Naive thymus-derived CD4-positive, alpha-beta T cell (primary cell): ENCODE results near the gene ABCC11. TPM values are rescaled to one million over a fixed set of nuclear protein-coding genes. Genes with fewer than 3 reads are reported as not detected.

Experiments
- ATAC-seq: fragments of 150-1000 bp; cut with Tn5 transposase; 2 replicates; pipeline ENCODE4 v1.10.0; 2021; ENCODE audit warnings: mild to moderate bottlenecking, moderate library complexity
- CTCF ChIA-PET: fragments of 350-600 bp; sonication (Branson Sonifier 250); formaldehyde crosslinking; loops from one replicate; lab custom pipeline; 2021; ENCODE audit warnings: antibody characterized with exemption; lab: Charles Lee
- POLR2A ChIA-PET: fragments of 350-600 bp; sonication (Branson Sonifier 250); formaldehyde crosslinking; loops from one replicate; lab custom pipeline; 2021; ENCODE audit warnings: antibody characterized with exemption, inconsistent platforms; lab: Charles Lee
- DNase-seq, 9 donors: peaks; one replicate each; pipeline versions ENCODE4 v3.0.0 to v3.0.0-alpha.2; 2020 to 2022; ENCODE audit warnings: mixed read lengths in 1 of 9
- H3K27ac ChIP-seq: one replicate; pipeline ENCODE4 v1.7.0; 2013; ENCODE audit warnings: mild to moderate bottlenecking, low read depth, low read length, moderate library complexity
- H3K27me3 ChIP-seq, 2 donors: one replicate each; pipeline ENCODE4 v1.7.0; 2013; ENCODE audit warnings: low read length in 2 of 2, mild to moderate bottlenecking in 2 of 2, moderate library complexity in 2 of 2; ENCODE audit not compliant: control insufficient read depth in 2 of 2, insufficient read depth in 2 of 2
- H3K36me3 ChIP-seq, 3 experiments: 1 replicate in 2 of 3; 2 replicates in 1 of 3; pipeline ENCODE4 v1.7.0; 2013; ENCODE audit warnings: low read length in 3 of 3, mild to moderate bottlenecking in 3 of 3, moderate library complexity in 1 of 3; ENCODE audit not compliant: insufficient read depth in 3 of 3, control insufficient read depth in 2 of 3
- H3K4me1 ChIP-seq, 2 donors: one replicate each; pipeline ENCODE4 v1.7.0; 2013; ENCODE audit warnings: low read length in 2 of 2, mild to moderate bottlenecking in 2 of 2, moderate library complexity in 1 of 2; ENCODE audit not compliant: control insufficient read depth in 2 of 2, insufficient read depth in 2 of 2
- H3K4me3 ChIP-seq: 2 replicates; pipeline ENCODE4 v1.7.0; 2013; ENCODE audit warnings: mild to moderate bottlenecking, low read length
- H3K9me3 ChIP-seq, 3 experiments: 1 replicate in 2 of 3; 2 replicates in 1 of 3; pipeline ENCODE4 v1.7.0; 2013; ENCODE audit warnings: low read length in 3 of 3; ENCODE audit not compliant: control insufficient read depth in 2 of 3
- H3K27ac Mint-ChIP-seq, 9 donors: one replicate each; pipeline ENCODE4 v1.8.0; 2020 to 2022; ENCODE audit warnings: mixed read lengths in 9 of 9, mild to moderate bottlenecking in 8 of 9, moderate library complexity in 5 of 9, inconsistent platforms in 2 of 9
- H3K27me3 Mint-ChIP-seq, 5 donors: one replicate each; pipeline ENCODE4 v1.8.0; 2021 to 2022; ENCODE audit warnings: mixed read lengths in 5 of 5, mild to moderate bottlenecking in 1 of 5
- H3K36me3 Mint-ChIP-seq, 5 donors: one replicate each; pipeline ENCODE4 v1.8.0; 2020 to 2022; ENCODE audit warnings: mixed read lengths in 5 of 5, mild to moderate bottlenecking in 3 of 5, inconsistent platforms in 1 of 5
- H3K4me1 Mint-ChIP-seq, 7 donors: one replicate each; pipeline ENCODE4 v1.8.0; 2020 to 2022; ENCODE audit warnings: mixed read lengths in 7 of 7, mild to moderate bottlenecking in 3 of 7, inconsistent platforms in 1 of 7
- H3K4me3 Mint-ChIP-seq, 10 donors: one replicate each; pipeline ENCODE4 v1.8.0; 2020 to 2022; ENCODE audit warnings: mild to moderate bottlenecking in 10 of 10, mixed read lengths in 10 of 10, moderate library complexity in 6 of 10, inconsistent platforms in 2 of 10
- H3K9me3 Mint-ChIP-seq, 11 donors: one replicate each; pipeline ENCODE4 v1.8.0; 2020 to 2022; ENCODE audit warnings: mixed read lengths in 11 of 11, mild to moderate bottlenecking in 4 of 11, inconsistent platforms in 1 of 11, moderate library complexity in 1 of 11
- intact Hi-C, 2 donors: fragments of 100-400 bp; cut with micrococcal nuclease; formaldehyde crosslinking; loops; one replicate each; pipeline ENCODE4 v1.15.1; 2023
- polyA plus RNA-seq, 2 donors: library from polyadenylated mRNA; unstranded; fragments of 300-500 nt; fragmentation: Illumina TruSeq; gene quantifications; one replicate each; pipeline ENCODE4 v1.2.3, GENCODE V29; 2021
- total RNA-seq, 6 experiments: library from RNA in 5 of 6; stranded (reverse) in 5 of 6; gene quantifications; 1 replicate in 5 of 6; 2 replicates in 1 of 6; pipeline ENCODE4 v1.2.3 and lab custom pipeline; 2021 to 2026

Gene ABCC11
- total and polyA plus RNA-seq, 7 experiments from 2014 or later = 0.08 to 0.81 TPM; not detected in 5

GRCh38 chr16:48261569-48261968 lies 14.2 kb upstream of the ABCC11 start:
- POLR2A ChIA-PET = no interaction called here
- Mint-ChIP-seq H3K9me3 (peaks cover 0 to 5% (median 0%) of the 10 kb centered on the region in 11 donors), H3K27me3 (no peaks in the 10 kb centered on the region), H3K36me3 (peaks cover 22 to 76% (median 52%) of the 10 kb centered on the region in 5 donors), H3K4me1 (peaks cover 6 to 29% (median 11%) of the 10 kb centered on the region in 7 donors), H3K4me3 (no peak overlapping the region), H3K27ac (no peak overlapping the region)
- no peak overlapping the region for H3K27ac ChIP-seq
- CTCF ChIA-PET = no interaction called here
- no peaks in the 10 kb centered on the region for H3K9me3 ChIP-seq
- DNase-seq = no peak
- no peak for ATAC-seq
- no peak overlapping the region for H3K4me3 ChIP-seq
- intact Hi-C loops = no loop called here
- peaks cover 13 to 59% (median 20%) of the 10 kb centered on the region in 3 experiments for H3K36me3 ChIP-seq
- H3K4me1 ChIP-seq = no peaks in the 10 kb centered on the region
- H3K27me3 ChIP-seq = no peaks in the 10 kb centered on the region

GRCh38 chr16:48256579-48257177 lies 9.3 kb upstream of the ABCC11 start:
- Mint-ChIP-seq H3K4me1 (peaks cover 4 to 40% (median 25%) of the 10 kb centered on the region in 7 donors), H3K27me3 (no peaks in the 10 kb centered on the region), H3K4me3 (no peak overlapping the region), H3K27ac (no peak overlapping the region), H3K36me3 (peaks cover 11 to 70% (median 31%) of the 10 kb centered on the region in 5 donors), H3K9me3 (no peaks in the 10 kb centered on the region)
- Histone ChIP-seq H3K4me1 (no peaks in the 10 kb centered on the region), H3K27ac (no peak overlapping the region), H3K4me3 (no peak overlapping the region), H3K9me3 (no peaks in the 10 kb centered on the region), H3K36me3 (peaks cover 8 to 71% (median 15%) of the 10 kb centered on the region in 3 experiments), H3K27me3 (no peaks in the 10 kb centered on the region)
- ChIA-PET CTCF (no interaction called here), POLR2A (no interaction called here)
- DNase-seq (no peak), ATAC-seq (no peak)
- intact Hi-C loops = no loop called here

- Histone ChIP-seq H3K4me1 (peaks cover 7 to 10% of the 10 kb centered on the region in 2 donors), H3K27me3 (no peaks in the 10 kb centered on the region), H3K9me3 (no peaks in the 10 kb centered on the region), H3K4me3 (no peak overlapping the region), H3K36me3 (peaks cover 3 to 39% (median 4%) of the 10 kb centered on the region in 3 experiments), H3K27ac (no peak overlapping the region)
- H3K4me1 Mint-ChIP-seq = peaks cover 20 to 69% (median 50%) of the 10 kb centered on the region in 7 donors
- DNase-seq (no peak), ATAC-seq (no peak)
- ChIA-PET CTCF (no interaction called here), POLR2A (no interaction called here)
- H3K36me3 Mint-ChIP-seq = peaks cover 4 to 36% (median 8%) of the 10 kb centered on the region in 5 donors
- intact Hi-C loops = no loop called here
- H3K4me3 Mint-ChIP-seq = no peak overlapping the region
- no peaks in the 10 kb centered on the region for H3K27me3 Mint-ChIP-seq
- peak overlapping the region in 1 of 9 donors; percentile 38 for H3K27ac Mint-ChIP-seq
- H3K9me3 Mint-ChIP-seq = no peaks in the 10 kb centered on the region
Measured at GRCh38 chr16:48252013-48252412, 4.7 kb upstream of the ABCC11 start.

- H3K36me3 Mint-ChIP-seq = peaks cover 4 to 26% (median 10%) of the 10 kb centered on the region in 5 donors
- Histone ChIP-seq H3K36me3 (peaks cover 0 to 30% (median 3%) of the 10 kb centered on the region in 3 experiments), H3K4me3 (no peak overlapping the region), H3K4me1 (peaks cover 16 to 19% of the 10 kb centered on the region in 2 donors), H3K9me3 (no peaks in the 10 kb centered on the region), H3K27me3 (no peaks in the 10 kb centered on the region), H3K27ac (no peak overlapping the region)
- no peaks in the 10 kb centered on the region for H3K9me3 Mint-ChIP-seq
- peaks cover 31 to 76% (median 60%) of the 10 kb centered on the region in 7 donors for H3K4me1 Mint-ChIP-seq
- POLR2A ChIA-PET = no interaction called here
- DNase-seq (no peak), ATAC-seq (no peak)
- intact Hi-C loops = no loop called here
- peak overlapping the region in 3 of 10 donors; percentile 20 to 27 (median 25) for H3K4me3 Mint-ChIP-seq
- H3K27ac Mint-ChIP-seq = peak overlapping the region in 4 of 9 donors; percentile 4 to 27 (median 18)
- CTCF ChIA-PET = no interaction called here
- H3K27me3 Mint-ChIP-seq = no peaks in the 10 kb centered on the region
Measured at GRCh38 chr16:48250520-48251278, 3.4 kb upstream of the ABCC11 start.

- peak overlapping the region; percentile 78 for H3K27ac ChIP-seq
- Mint-ChIP-seq H3K9me3 (peaks cover 0 to 4% (median 0%) of the 10 kb centered on the region in 11 donors), H3K4me3 (peak overlapping the region; percentile 51 to 100 (median 96)), H3K4me1 (peaks cover 35 to 64% (median 56%) of the 10 kb centered on the region in 7 donors), H3K27ac (peak overlapping the region in 6 of 9 donors; percentile 8 to 93 (median 58)), H3K36me3 (peaks cover 0 to 10% (median 0%) of the 10 kb centered on the region in 5 donors), H3K27me3 (no peaks in the 10 kb centered on the region)
- intact Hi-C loops = loop anchor here in 1 of 2 donors (5.0 kb wide), 1 partner anchor 121 kb away; no protein-coding TSS in a partner anchor
- no peak for DNase-seq
- H3K36me3 ChIP-seq = no peaks in the 10 kb centered on the region
- H3K27me3 ChIP-seq = no peaks in the 10 kb centered on the region
- ChIA-PET POLR2A (no interaction called here), CTCF (no interaction called here)
- H3K9me3 ChIP-seq = no peaks in the 10 kb centered on the region
- ATAC-seq = no peak
- H3K4me3 ChIP-seq = no peak overlapping the region
- H3K4me1 ChIP-seq = peaks cover 25 to 27% of the 10 kb centered on the region in 2 donors
Measured at GRCh38 chr16:48246066-48246465, 1.3 kb downstream of the ABCC11 start.

- DNase-seq (no peak), ATAC-seq (no peak)
- ChIA-PET CTCF (no interaction called here), POLR2A (interaction anchor here (0.7 to 1.1 kb wide), 2 partner anchors 368 to 1270 kb away, joined by 3 read pairs; no protein-coding TSS in a partner anchor)
- Mint-ChIP-seq H3K4me1 (peaks cover 29 to 57% (median 48%) of the 10 kb centered on the region in 7 donors), H3K27ac (peak overlapping the region; percentile 89 to 98 (median 95)), H3K36me3 (peaks cover 0 to 10% (median 0%) of the 10 kb centered on the region in 5 donors), H3K4me3 (peak overlapping the region; percentile 93 to 100 (median 96)), H3K9me3 (peaks cover 0 to 8% (median 0%) of the 10 kb centered on the region in 11 donors), H3K27me3 (no peaks in the 10 kb centered on the region)
- Histone ChIP-seq H3K27ac (peak overlapping the region; percentile 78), H3K36me3 (no peaks in the 10 kb centered on the region), H3K9me3 (no peaks in the 10 kb centered on the region), H3K4me3 (peak overlapping the region; percentile 78), H3K27me3 (no peaks in the 10 kb centered on the region), H3K4me1 (peaks cover 25 to 27% of the 10 kb centered on the region in 2 donors)
- intact Hi-C loops = loop anchor here (1.0 to 5.0 kb wide), 17 partner anchors 73 to 1556 kb away; partner anchors contain the start of genes DNAJA2 (in 2 of the 2), ITFG1 (in 2 of the 2), PHKB (in 2 of the 2) and SIAH1 (in 2 of the 2)
Measured at GRCh38 chr16:48244863-48245195, 2.5 kb downstream of the ABCC11 start.
